GM13977 (cell line): ENCODE results near the gene SEPTIN8.

ENCODE experiments used
- DNase-seq: peaks from one replicate; pipeline ENCODE4 v3.0.0; 2012; ENCODE audit warnings: low spot score
- CTCF ChIP-seq: IDR thresholded peaks from 2 replicates; pipeline ENCODE4 v1.5.1; 2012; ENCODE audit warnings: mild to moderate bottlenecking, control low read depth; ENCODE audit not compliant: insufficient read depth; ENCODE audit errors: extremely low read depth, missing control alignments
- in situ Hi-C: fragments of 300-500 bp; cut with MboI; formaldehyde crosslinking; loops from one replicate; pipeline ENCODE4 v1.12.0; 2022; ENCODE audit warnings: low sequenced_read_pairs, low pct_unique_long_range_greater_than_20kb, mixed read lengths, inconsistent platforms; ENCODE audit not compliant: unreplicated experiment

Gene SEPTIN8

GRCh38 chr5:132733499-132734148, 43.4 kb downstream of the SEPTIN8 start:
- TF ChIP-seq CTCF: no peak
- no peak for DNase-seq
- in situ Hi-C loops: no loop called here

GRCh38 chr5:132729896-132730295, 47.1 kb downstream of the SEPTIN8 start:
- in situ Hi-C loops: no loop called here
- DNase-seq: no peak
- no peak for TF ChIP-seq CTCF

- in situ Hi-C loops: no loop called here
- TF ChIP-seq CTCF: no peak
- DNase-seq: no peak
These were observed 51.3 kb downstream of the SEPTIN8 start for GRCh38 chr5:132725745-132726144.

- TF ChIP-seq CTCF: no peak
- no peak for DNase-seq
- in situ Hi-C loops: no loop called here
These were observed 58.3 kb downstream of the SEPTIN8 start for GRCh38 chr5:132718544-132719312.

GRCh38 chr5:132714456-132715307, 62.4 kb downstream of the SEPTIN8 start:
- in situ Hi-C loops: no loop called here
- TF ChIP-seq CTCF: peak; percentile 36
- DNase-seq: no peak

GRCh38 chr5:132708645-132709044, 68.4 kb downstream of the SEPTIN8 start:
- in situ Hi-C loops: no loop called here
- TF ChIP-seq CTCF: no peak
- DNase-seq: no peak
